WERI-Rb-1 (cell line): ENCODE results near the gene TXNIP.

Source experiments
- DNase-seq: peaks from one replicate; pipeline ENCODE4 v3.0.0-alpha.2; 2020
- H3K27ac ChIP-seq: fragments of 250-450 bp; sonication (Bioruptor Pico); 2 replicates; pipeline ENCODE4 v1.5.1; 2020; ENCODE audit warnings: mild to moderate bottlenecking, moderate library complexity
- H3K27me3 ChIP-seq: fragments of 250-450 bp; sonication (Bioruptor Pico); 2 replicates; pipeline ENCODE4 v1.5.1; 2021; ENCODE audit warnings: mild to moderate bottlenecking, low read depth, moderate library complexity; ENCODE audit not compliant: insufficient read depth, severe bottlenecking
- H3K36me3 ChIP-seq: fragments of 250-450 bp; sonication (Bioruptor Pico); 2 replicates; pipeline ENCODE4 v1.5.1; 2020; ENCODE audit warnings: mild to moderate bottlenecking, moderate library complexity
- H3K4me3 ChIP-seq: 2 replicates; pipeline ENCODE4 v1.5.1; 2011; ENCODE audit warnings: low read depth, mild to moderate bottlenecking, control low read depth, low read length
- H3K9me3 ChIP-seq: fragments of 250-450 bp; sonication (Bioruptor Pico); 2 replicates; pipeline ENCODE4 v1.5.1; 2021; ENCODE audit warnings: mild to moderate bottlenecking, moderate library complexity; ENCODE audit not compliant: severe bottlenecking
- TF ChIP-seq, protein P1 (sequence below): IDR thresholded peaks from 2 replicates; pipeline ENCODE4 v1.5.1; 2011; ENCODE audit warnings: low read depth, mild to moderate bottlenecking, control low read depth, inconsistent platforms, low read length

Gene TXNIP

DNA sequence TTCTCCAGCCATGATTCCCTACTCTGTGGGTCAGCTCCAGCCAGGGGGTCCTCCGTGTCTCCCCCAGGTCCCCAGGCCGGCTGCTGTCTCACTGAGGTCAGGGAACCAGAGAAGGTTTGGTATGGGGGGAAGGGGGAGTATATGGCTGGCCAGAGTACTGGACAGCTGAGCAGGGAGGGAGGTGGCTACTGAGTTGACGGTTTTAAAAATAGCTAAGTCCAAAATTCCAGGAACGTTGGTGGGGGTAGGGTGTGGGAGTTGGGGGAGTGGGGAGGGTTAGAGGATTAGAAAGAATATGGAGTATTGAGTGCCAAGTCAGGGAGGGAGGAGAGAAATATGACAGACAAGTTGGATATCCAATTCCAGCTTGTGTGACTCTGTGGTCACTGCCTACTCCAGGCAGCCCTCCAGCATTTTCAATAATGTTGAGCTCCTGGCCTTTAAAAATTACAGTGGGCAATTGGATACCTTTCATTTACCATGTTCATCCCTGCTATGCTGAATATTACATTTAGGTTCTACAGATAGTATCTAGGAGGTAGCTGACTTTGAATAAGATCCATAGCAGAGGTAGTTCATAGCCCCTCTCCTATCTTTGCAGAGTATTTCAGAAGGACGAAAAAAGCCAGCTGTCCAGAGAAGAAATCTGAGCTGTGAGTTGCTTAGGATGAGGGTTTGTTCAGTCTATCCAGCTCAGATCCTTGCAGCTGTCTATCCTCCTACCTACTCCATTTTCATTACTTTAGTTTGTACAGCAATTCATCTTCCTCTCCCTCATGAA, 25.4 kb upstream of the TXNIP start, which contains the start of gene HJV:
HJV (minus strand) TSS at position 114 of the 781 bp plus-strand sequence. CDS start 1,504 bp downstream, outside the sequence.
- no peaks in the 10 kb centered on the region for H3K27me3 ChIP-seq
- no peaks in the 10 kb centered on the region for H3K36me3 ChIP-seq
- TF ChIP-seq, protein P1, sequence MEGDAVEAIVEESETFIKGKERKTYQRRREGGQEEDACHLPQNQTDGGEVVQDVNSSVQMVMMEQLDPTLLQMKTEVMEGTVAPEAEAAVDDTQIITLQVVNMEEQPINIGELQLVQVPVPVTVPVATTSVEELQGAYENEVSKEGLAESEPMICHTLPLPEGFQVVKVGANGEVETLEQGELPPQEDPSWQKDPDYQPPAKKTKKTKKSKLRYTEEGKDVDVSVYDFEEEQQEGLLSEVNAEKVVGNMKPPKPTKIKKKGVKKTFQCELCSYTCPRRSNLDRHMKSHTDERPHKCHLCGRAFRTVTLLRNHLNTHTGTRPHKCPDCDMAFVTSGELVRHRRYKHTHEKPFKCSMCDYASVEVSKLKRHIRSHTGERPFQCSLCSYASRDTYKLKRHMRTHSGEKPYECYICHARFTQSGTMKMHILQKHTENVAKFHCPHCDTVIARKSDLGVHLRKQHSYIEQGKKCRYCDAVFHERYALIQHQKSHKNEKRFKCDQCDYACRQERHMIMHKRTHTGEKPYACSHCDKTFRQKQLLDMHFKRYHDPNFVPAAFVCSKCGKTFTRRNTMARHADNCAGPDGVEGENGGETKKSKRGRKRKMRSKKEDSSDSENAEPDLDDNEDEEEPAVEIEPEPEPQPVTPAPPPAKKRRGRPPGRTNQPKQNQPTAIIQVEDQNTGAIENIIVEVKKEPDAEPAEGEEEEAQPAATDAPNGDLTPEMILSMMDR, result no peak
- H3K9me3 ChIP-seq, result no peaks in the 10 kb centered on the region
- H3K27ac ChIP-seq, result no peak within 1 kb of the TSS
- no peak for DNase-seq
- no peak within 1 kb of the TSS for H3K4me3 ChIP-seq

DNA sequence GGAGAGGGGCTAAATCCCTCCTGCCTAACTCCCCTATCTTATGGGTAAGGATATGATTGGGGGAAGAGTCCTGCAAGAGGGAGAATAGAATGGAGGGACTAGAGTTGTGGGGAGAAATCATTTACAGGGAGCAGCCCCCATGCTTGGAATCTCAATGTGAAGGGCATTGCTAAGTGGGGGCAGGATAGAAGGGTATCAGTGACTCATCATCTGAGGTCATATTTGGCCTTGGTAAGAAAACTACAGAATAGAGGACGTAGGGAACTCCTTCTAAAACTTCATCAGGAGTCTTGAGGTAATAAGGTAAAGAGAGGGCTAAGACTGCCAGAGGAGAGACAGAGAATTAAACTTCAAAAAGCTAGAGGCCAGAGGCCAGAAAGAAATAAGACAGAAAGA, 24.7 kb upstream of the TXNIP start:
- no peak overlapping the region for H3K4me3 ChIP-seq
- no peaks in the 10 kb centered on the region for H3K36me3 ChIP-seq
- no peak overlapping the region for H3K27ac ChIP-seq
- no peaks in the 10 kb centered on the region for H3K27me3 ChIP-seq
- no peaks in the 10 kb centered on the region for H3K9me3 ChIP-seq
- TF ChIP-seq, protein P1, result no peak
- DNase-seq, result no peak

DNA sequence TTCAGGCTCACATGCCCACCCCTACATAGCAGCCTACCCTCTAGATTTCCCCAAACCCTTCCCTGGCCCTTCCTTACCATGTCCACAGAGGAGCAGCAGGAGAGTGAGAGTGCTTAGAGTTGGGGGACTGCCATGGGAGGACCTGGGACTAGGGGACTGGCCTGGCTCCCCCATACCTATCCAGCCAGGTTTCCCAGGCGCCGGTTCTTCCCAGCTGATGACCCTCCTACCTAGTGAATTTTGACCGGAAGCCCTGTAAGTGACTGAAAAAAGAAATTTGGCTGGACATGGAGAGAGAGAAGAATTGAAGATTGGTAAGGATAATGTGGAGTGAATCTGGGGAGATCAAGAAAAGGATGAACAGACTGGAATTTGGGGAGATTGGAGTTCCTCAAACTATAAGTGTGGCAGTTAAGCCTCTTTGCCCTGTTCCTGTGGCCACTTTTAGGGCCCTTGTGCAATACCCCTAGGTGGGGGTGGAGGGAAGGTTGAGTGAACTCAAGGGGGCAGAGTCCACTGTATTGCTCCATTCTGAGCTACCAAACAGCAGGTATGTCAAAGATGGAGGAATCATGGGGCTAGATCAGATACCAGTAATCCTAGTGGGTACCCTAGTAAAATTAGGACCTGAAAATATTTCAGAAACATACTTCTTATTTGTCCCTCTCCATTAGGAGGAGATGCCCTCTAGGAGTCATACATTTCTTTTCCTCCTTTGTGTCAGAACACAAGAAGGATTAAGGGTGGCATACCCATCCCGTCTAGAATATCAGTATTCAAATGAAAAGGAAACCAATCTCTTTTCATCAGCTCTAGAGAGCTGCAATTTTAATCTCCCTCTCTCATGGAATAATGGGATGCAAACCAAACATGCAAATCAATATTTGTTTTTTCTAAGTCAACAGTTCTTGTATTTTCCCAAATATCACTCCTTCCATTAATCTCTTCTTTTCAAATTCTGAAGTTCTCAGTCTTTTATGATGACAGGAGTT, 24.0 kb upstream of the TXNIP start:
- H3K27ac ChIP-seq, result no peak overlapping the region
- H3K4me3 ChIP-seq, result no peak overlapping the region
- no peak for DNase-seq
- TF ChIP-seq, protein P1, result no peak
- no peaks in the 10 kb centered on the region for H3K9me3 ChIP-seq
- H3K36me3 ChIP-seq, result no peaks in the 10 kb centered on the region
- no peaks in the 10 kb centered on the region for H3K27me3 ChIP-seq

DNA sequence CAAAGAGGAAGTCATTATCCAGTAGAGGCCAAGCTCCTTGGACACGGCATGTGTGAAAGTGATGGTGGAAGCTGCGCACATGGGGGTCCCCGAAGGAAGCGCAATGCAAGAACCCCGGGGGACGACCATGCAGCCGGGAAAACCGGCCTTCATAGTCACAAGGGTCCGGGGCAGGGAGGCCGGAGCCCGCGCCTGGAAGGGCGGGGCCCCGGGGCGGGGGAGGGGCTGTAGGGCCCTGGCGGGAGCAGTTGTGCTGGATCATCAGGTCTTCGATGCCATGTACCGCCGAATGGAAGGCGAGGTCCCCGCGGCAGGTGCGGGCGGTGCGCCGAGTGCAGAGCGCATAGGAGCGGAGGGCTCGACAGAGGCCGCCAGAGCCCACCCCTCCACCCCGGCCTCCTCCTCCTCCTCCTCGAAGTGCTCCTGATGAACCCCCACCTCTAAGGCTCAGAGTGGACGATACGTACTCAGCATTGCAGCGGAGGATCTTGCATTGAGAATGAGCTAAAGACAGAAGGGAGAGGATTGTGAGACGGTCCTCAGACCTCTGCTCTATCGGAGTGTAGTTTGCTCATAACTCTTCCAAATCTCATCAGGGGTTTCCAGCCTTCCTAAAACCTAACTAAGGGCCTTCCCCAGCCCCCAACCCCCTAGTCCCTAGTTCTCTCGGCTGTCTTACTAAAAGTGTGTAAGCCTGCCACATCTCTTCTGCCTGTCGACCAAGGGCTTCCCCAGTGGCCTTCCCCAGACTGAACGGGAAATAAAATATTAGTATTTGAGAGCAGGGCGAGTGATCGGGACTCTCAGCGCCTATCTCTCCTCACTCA, 23.1 kb upstream of the TXNIP start:
- Histone ChIP-seq H3K27ac (no peak overlapping the region), H3K36me3 (no peaks in the 10 kb centered on the region), H3K4me3 (no peak overlapping the region), H3K9me3 (no peaks in the 10 kb centered on the region), H3K27me3 (no peaks in the 10 kb centered on the region)
- no peak for DNase-seq
- TF ChIP-seq, protein P1, result no peak

DNA sequence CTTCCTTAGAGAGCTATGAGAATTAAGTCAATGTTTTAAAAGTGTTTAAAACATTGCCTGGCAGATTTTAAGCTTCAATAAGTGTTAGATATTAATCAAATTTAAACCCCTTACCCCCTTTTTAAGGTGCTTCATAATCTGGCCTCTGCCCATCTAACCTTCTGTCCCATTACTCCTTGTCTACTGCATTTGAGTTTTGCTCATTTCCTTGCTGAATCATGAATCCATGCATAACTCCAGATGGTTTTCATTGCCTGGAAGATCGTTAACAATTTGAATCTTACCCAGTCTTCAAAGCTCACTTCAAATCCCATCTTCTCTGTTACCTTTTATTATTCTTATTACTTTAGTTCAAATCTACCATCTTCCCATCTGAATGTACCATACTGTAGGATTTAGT, 20.5 kb upstream of the TXNIP start:
- DNase-seq, result no peak
- H3K4me3 ChIP-seq, result no peak overlapping the region
- H3K27me3 ChIP-seq, result no peaks in the 10 kb centered on the region
- H3K36me3 ChIP-seq, result no peaks in the 10 kb centered on the region
- no peaks in the 10 kb centered on the region for H3K9me3 ChIP-seq
- H3K27ac ChIP-seq, result no peak overlapping the region
- TF ChIP-seq, protein P1, result no peak
